Stimulated activated CD8-positive, alpha-beta memory T cell treated with anti-CD3 and anti-CD28 coated beads, Interleukin-12 subunit alpha, Interleukin-12 subunit beta, amount 100 ng/mL, for 1 hour (primary cell): ENCODE data around the gene APEH.

Source experiments
- DNase-seq: peaks from one replicate; pipeline ENCODE4 v3.0.0-alpha.2; 2020; ENCODE audit warnings: low read depth

The APEH gene

DNA sequence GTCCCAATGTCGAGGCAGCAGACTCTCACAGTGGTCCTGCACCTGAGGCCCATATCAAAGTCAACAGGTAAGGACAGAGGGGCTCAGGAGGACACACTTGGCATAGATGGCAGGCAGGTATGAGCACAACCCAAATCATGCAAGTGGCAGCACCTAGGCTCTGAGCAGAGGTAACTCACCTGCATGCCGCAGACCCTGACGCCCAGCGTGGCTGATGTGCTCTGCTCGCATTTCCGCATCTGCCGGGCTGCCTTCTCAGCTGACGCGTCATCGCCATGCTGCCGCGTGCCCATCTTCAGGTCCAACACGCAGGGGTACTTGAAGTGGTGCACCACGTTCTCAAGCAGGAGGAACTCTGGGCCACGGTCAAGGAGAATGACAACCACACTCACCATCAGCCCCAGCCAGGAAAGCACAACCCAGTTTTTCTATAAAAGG, 53.8 kb downstream of the APEH start:
- no peak for DNase-seq

DNA sequence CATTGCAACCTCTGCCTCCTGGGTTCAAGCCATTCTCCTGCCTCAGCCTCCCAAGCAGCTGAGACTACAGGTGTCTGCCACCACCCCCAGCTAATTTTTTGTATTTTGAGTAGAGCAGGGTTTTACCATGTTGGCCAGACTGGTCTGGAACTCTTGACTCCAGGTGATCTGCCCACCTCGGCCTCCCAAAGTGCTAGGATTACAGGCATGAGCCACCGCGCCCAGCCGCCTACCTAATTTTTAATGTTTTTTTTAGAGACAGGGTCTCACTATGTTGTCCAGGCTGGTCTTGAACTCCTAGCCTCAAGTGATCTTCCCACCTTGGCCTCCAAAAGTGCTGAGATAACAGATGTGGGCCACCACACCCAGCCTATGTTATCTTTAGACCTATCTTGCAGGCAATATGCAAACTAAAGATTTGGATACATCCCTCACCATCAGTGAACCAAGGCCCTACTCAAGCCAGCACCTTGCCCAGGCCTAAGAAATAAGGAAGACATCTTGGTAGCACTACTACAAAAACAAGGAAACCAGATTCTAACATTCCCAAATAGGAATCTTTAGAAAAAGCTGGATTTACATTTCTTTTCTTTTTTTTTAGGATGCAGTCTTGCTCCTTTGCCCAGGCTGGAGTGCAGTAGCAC, 55.9 kb downstream of the APEH start:
- no peak for DNase-seq

DNA sequence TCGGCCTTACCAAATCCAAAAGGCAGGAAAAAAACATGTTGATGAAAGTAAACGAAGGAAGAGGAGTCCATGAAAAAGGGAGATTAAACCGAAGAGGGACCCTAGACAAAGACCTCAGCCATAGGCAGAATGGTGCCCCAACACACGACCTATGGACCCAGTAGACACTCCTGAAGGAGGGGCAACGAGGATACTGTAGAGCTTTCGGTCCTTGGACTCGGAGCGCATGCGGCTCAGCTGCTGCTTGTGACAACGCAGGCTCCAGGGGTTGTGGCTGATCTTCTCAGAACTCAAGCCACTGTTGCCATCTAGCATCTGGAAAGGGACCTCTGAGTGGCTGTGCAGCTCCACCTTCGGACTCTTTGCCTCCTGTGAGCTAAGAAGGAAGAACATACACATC, 58.4 kb downstream of the APEH start:
- no peak for DNase-seq

DNA sequence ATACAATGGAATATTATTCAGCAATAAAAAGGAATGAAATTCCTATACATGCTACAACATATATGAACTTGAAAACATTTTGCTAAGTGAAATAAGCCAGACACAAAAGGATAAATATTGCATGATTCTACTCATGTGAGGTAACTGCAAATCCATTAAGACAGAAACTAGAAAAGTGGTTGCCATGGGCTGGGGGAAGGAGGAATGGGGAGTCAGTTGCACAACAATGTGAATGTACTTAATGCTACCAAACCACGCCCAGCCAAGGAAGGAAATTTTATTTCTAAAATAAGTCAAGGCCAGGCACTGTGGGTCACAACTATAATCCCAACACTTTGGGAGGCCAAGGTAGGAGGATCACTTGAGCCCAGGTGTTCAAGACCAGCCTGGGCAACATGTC, 59.4 kb downstream of the APEH start:
- no peak for DNase-seq
